HG03469 (cell line): ENCODE data around the gene BMPR1A.

Source experiments
- ATAC-seq: cut with Tn5 transposase; IDR thresholded peaks from one replicate; pipeline ENCODE4 v1.9.1; 2021; ENCODE audit warnings: mild to moderate bottlenecking, moderate library complexity, moderate number of reproducible peaks; ENCODE audit not compliant: unreplicated experiment

The BMPR1A gene

DNA sequence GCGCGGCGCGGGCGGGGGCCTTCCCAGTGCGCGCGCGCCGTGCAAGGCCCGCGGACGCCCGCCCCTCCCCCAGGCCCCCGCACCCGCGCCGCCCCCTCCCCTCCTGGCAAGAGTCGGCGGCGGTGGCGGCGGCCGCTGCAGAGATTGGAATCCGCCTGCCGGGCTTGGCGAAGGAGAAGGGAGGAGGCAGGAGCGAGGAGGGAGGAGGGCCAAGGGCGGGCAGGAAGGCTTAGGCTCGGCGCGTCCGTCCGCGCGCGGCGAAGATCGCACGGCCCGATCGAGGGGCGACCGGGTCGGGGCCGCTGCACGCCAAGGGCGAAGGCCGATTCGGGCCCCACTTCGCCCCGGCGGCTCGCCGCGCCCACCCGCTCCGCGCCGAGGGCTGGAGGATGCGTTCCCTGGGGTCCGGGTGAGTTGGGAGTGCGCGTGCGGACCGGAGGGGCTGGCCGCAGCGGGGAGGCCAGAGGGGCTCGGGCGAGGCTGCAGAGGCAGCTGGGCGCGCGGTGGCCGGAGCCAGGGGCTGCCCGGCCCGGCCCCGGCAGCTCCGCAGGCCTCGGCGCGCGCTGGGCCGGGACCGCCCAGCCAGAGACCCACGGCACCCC lies at the start of gene BMPR1A:
TSS of gene BMPR1A (plus strand) at position 109 of the 602 bp plus-strand sequence. CDS start 119,400 bp downstream, outside the sequence.
- peak; percentile 8 for ATAC-seq

GRCh38 chr10:86706977-86707376 lies 49.4 kb upstream of the BMPR1A start:
- no peak for ATAC-seq

DNA sequence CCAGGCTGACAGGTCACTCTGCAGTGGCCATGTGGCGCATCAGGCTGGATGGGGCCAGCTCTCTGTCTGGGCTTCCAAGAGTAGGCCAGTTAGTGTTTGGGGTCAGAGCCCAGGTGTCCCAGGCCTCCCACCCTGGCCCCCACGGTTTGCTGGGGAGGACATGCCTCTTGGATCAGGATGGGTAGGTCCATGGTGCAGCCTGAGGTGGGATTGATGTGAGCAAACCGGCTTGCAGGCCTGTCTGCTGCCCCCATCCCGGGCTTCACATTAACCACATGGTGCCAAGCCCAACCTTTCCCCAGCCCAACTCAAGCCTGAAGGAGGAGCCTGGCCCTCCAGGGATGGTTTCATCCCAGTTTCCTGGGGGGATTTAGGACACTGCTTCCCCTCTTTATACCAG lies 48.9 kb upstream of the BMPR1A start:
- ATAC-seq, result no peak

- ATAC-seq, result no peak
Measured at GRCh38 chr10:86708068-86708782, 48.2 kb upstream of the BMPR1A start.

- no peak for ATAC-seq
Measured at GRCh38 chr10:86708783-86709380, 47.5 kb upstream of the BMPR1A start.

GRCh38 chr10:86709396-86710185 lies 46.8 kb upstream of the BMPR1A start:
- ATAC-seq, result no peak

DNA sequence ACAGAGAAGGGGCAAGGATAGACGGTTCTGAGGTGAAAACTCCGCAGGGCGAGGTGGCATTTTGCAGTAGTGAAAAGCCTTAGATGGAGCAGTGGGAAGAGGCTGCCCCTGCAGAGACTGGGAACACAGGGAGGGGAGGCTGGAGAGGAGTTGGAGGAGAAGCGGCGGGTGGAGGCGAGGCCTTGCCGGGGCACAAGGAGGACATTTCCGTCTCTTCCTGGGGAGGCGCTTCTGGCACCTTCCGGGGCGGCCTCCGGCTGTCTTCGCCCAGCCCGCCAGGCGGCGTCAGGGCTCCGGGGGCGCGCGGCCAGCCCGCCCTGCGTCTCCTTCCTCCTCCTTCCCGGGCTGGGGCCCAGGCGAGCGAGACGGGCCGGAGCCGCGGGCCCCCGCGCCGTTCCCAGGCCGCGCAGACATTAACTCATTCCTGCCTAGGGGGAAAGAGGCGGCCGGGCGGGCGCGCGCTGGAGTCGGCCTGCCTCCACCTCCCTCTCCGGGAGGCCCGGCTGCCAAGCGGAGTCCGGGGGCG lies 45.4 kb upstream of the BMPR1A start:
- ATAC-seq, result peak; percentile 74

GRCh38 chr10:86711513-86712316 lies 44.7 kb upstream of the BMPR1A start:
- peak; percentile 19 for ATAC-seq

DNA sequence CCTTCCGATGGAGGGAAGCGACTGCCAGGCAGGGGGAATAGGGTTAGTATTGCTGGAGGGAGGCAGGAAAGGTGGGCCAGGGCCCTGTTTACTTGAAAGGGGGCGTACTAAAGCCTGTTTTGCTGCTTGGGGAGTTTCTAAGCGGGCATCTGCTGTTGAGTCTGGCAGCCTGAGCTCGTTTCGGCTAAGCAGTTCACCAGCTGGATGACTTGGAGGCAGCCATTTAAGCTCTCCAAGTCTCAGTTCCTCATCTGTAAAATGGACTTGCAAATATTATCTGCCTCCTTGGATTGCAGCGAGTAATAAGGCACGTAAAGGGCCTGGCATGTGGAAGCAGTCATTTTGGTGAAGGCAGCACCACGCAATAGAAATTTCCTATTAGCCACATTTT lies 44.1 kb upstream of the BMPR1A start:
- ATAC-seq, result no peak

GRCh38 chr10:86715156-86715795 lies 41.1 kb upstream of the BMPR1A start:
- no peak for ATAC-seq

- no peak for ATAC-seq
Measured at GRCh38 chr10:86715836-86716235, 40.6 kb upstream of the BMPR1A start.

GRCh38 chr10:86716466-86716865 lies 40.0 kb upstream of the BMPR1A start:
- no peak for ATAC-seq

DNA sequence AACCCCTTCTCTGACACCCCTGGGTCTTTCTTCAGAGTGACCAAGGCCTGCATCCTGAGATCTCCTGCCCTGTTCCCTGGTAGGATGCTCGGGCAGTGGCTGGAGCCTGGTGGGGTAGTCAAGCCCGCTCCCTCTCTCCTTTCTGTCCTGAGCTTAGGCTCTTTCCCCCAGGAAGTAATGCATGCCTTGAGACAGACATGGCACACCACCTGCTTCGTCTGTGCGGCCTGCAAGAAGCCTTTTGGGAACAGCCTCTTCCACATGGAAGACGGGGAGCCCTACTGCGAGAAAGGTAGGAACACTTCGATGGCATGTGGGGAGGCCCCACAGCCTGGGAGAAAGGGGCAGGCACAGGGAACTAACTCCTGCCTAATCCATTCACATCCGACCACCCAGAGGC lies 37.9 kb upstream of the BMPR1A start:
- no peak for ATAC-seq

DNA sequence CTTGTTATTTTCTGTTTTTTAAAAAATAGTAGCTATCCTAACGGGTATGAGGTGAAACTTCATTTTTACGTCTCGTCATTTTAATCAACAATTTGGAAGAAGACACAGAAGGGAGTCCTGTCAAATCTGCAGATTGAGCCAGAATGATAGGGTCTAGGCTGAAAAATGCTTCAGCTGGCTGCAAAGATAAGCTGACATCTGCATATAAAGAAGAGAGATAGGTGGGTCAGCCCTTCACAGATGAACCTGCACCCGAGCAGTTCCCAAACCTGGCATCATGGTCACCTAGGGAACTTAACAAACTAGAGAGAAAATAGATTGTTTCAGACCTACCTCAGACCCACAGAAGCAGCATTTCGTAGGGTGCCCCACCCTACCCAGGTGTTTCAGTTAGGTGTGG lies 35.2 kb upstream of the BMPR1A start:
- no peak for ATAC-seq

DNA sequence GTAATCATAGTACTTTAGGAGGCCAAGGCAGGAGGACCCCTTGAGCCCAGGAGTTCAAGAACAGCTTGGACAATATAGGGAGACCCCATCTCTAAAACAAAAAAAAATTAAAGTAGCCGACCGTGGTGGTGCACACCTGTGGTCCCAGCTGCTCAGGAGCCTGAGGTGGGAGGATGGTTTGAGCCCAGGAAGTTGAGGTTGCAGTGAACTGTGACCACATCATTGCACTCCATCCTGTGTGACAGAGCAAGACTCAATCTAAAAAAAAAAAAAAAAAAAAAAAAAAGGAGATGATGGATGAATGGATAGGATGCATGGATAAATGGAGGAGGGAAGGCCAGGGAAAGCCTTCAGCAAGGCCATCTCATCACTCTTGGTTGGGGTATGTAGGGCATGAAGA lies 33.4 kb upstream of the BMPR1A start:
- ATAC-seq, result no peak

DNA sequence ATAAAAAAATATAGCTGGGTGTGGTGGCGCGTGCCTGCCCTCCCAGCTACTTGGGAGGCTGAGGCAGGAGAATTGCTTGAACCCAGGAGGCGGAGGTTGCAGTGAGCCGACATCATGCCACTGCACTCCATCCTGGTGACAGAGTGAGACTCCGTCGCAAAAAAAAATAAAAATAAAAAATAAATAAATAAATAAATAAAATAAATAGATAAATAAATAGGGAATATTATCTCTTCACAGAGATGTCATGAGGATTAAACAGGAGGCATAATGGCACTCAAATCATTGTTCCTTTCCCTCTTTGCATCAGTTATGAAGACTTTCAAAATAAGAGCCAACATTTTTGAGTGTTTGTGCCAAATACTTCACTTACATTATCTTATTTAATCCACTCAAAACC lies 32.0 kb upstream of the BMPR1A start:
- no peak for ATAC-seq

GRCh38 chr10:86725980-86726676 lies 30.3 kb upstream of the BMPR1A start:
- ATAC-seq, result no peak

- no peak for ATAC-seq
Measured at GRCh38 chr10:86726677-86726999, 29.8 kb upstream of the BMPR1A start.

- no peak for ATAC-seq
Measured at GRCh38 chr10:86727470-86727869, 28.9 kb upstream of the BMPR1A start.
